Inflammatory macrophage treated with lipopolysaccharide for 1 hour (primary cell): Measurements from ENCODE around the gene FHOD1.

Experiments used
- DNase-seq, 2 donors: peaks; one replicate each; pipeline ENCODE4 v3.0.0-alpha.2; 2020 to 2022

The FHOD1 gene

DNA sequence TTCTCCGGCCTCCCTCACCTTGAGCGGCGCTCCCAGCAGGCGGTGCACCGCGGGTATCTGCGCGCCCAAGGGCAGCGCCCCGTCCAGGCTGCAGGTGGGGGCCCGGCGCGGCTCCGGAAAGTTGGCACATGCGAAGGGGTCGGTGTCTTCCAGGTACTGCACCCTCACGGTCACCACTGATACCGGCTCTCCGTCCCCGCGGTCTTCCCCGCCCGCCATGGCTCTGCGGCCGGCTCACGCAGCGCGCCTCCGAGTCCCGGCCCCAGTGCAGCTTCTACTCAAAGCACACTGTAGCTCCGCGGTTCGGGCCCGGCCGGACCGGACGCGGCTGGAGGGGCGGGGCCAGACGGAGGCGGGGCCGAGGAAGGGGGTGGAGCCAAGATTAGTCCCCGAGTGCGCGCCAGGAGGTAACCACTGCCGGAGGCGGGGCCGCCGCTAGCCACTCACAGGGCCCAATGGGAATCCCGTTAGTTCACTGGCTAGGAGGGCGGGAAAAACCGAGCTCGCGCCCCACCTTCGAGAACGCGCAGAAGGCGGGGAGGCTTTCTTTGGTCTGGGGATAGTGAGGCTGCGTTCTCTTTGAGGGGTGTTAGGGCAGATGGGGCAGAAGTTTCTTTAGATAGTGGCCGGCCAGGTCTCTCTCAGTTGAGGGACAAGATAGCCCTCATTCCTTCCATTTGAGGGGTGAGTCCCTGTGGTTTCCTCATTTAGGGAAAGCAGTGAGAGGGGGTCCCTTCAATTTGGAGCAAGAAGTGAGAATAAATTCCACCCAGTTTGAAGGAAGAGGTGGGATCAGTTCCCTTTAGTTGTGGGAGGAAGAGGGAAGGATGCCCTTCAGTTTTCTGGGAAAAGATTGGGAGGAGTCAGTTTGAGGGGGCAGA is at the start of gene FHOD1:
TSS of gene FHOD1 (minus strand) at position 290 of the 881 bp plus-strand sequence. CDS start at position 219, 71 bp downstream.
- peak; percentile 93 to 99 for DNase-seq

DNA sequence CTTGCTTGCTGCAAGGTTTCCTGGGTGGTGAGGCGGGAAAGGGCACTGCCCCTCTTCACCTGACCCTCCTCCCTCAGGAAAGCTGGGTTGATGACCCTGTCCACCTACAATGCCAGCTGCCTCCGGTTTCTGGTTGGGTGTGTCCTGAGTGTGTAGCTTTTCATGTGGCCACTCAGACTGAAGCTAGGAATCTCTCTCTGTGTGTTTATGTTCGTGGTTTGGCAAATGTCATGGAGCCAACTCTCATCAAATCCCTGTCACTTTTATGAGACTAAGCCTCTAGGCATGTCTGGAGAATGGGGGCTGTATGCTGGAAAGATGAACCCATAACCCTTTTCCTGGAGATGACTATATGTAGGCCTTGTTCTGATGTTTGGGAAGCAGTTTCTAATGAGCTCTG is 49.1 kb upstream of the FHOD1 start:
- DNase-seq = no peak

DNA sequence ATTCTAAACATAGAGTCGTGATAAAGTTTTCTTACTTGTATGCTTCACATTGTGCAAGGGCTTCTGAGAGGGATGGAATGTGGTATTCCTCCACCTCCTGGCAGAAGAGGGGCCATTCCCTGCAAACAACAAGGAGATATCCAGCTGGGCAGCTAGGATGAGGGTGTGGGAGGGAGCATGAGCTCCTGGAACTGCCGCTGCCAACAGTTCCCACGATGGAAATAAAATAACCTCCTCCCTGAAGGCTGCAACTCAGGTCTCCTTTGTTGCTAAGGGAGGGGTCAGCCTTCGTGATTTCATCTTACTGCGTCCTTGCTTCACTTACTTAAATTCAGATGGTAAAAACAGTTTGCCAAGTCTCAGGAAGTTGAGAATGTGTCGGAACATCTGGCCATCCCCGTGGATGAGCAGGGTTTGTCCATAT is 47.7 kb upstream of the FHOD1 start:
- DNase-seq = no peak

DNA sequence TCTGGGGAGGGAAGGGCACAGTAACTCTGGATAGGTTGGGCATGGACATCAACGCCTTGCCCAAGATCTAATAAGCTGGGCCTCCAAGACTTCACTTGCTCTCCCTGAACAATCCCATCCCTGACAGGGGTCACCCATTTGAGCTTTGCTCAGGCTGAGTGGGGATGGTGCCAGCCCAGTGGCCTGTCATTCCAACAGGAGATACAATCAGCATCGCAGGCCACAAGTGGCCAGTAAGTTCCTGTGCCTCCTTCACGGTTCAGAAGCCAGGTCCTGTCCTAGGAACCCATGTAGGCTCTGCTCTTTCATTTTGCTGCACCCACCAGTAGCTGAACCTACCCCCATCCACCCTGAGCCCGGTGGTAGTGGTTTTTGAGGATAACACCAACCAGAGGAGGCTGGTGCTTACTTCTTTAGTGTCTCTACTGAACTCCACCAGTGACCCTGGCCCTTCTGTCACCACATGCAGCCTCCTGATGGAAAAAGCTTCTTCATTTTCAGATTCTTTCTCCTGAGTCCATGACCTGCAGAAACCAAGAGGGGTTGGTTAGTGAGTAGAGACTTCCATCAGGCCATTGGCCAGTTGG is 47.0 kb upstream of the FHOD1 start:
- DNase-seq = no peak

DNA sequence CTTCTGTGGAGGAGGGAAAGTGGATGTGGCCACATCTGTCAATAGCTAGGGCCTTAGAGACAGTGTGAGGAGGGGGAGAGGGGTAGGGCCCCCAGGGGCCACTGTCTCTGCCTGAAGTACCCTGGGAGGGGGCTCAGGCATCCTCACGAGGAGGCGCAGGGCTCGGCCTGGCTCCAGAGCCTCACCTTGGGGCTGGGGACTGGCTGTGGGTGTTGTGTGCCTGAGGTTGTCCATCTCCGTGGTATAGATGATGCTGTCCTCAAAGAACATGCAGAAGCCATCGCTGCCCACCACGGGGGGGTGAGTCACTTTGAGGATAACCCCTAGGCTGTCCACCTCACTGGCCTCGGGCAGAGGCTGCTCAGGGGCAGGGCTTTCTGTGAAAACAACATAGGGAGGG is 44.2 kb upstream of the FHOD1 start:
- no peak for DNase-seq

DNA sequence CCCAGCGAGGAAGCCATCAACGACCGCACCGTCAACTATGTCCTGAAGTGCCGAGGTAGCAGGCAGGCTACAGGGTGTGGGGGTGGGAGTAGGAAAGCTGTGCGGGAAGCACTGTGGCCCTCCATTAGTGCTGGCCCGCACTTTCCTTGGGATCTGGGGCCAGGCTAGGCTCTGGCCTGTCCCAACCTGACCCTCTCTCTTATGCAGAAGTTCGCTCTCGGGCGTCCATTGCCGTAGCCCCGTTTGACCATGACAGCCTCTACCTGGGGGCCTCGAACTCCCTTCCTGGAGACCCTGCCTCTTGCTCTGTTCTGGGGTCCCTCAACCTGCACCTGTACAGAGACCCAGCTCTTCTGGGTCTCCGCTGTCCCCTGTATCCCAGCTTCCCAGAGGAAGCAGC is 40.7 kb upstream of the FHOD1 start:
- DNase-seq = no peak

DNA sequence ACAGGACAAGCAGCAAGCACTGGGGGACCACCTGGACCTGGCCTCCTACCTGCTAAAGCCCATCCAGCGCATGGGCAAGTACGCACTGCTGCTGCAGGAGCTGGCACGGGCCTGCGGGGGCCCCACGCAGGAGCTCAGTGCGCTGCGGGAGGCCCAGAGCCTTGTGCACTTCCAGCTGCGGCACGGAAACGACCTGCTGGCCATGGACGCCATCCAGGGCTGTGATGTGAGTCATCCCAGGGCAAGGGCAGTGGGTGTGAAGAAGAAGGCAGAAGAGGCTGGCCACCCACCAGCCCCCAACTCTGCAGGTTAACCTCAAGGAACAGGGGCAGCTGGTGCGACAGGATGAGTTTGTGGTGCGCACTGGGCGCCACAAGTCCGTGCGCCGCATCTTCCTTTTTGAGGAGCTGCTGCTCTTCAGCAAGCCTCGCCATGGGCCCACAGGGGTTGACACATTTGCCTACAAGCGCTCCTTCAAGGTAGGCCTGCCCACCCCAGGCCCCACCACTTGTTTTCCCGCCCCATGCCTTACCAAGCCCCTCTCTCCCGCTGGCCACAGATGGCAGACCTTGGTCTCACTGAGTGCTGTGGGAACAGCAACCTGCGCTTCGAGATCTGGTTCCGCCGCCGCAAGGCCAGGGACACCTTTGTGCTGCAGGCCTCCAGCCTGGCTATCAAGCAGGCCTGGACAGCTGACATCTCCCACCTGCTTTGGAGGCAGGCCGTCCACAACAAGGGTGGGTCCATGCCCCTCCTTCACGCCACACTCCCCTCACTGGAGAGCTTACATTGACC is 39.4 kb upstream of the FHOD1 start:
- no peak for DNase-seq

DNA sequence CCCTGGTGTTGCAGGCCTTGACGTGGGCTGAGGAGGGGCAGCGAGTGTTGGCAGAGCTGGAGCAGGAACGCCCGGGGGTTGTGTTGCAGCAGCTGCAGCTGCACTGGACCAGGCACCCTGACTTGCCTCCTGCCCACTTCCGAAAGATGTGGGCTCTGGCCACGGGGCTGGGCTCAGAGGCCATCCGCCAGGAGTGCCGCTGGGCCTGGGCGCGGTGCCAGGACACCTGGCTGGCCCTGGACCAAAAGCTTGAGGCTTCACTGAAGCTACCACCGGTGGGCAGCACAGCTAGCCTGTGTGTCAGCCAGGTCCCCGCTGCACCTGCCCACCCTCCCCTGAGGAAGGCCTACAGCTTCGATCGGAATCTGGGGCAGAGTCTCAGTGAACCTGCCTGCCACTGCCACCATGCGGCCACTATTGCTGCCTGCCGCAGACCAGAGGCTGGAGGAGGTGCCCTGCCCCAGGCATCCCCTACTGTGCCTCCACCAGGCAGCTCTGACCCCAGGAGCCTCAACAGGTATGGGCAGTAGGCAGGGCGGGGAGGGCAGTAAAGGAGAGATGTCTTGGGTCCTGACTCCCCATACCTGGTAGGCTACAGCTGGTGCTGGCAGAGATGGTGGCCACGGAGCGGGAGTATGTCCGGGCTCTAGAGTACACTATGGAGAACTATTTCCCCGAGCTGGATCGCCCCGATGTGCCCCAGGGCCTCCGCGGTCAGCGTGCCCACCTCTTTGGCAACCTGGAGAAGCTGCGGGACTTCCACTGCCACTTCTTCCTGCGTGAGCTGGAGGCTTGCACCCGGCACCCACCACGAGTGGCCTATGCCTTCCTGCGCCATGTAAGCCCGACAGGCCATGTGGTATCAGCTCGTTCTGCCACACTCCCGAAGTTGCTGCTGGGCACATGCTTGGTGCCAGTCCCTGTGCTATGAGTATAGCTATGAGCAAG is 37.7 kb upstream of the FHOD1 start:
- no peak for DNase-seq

DNA sequence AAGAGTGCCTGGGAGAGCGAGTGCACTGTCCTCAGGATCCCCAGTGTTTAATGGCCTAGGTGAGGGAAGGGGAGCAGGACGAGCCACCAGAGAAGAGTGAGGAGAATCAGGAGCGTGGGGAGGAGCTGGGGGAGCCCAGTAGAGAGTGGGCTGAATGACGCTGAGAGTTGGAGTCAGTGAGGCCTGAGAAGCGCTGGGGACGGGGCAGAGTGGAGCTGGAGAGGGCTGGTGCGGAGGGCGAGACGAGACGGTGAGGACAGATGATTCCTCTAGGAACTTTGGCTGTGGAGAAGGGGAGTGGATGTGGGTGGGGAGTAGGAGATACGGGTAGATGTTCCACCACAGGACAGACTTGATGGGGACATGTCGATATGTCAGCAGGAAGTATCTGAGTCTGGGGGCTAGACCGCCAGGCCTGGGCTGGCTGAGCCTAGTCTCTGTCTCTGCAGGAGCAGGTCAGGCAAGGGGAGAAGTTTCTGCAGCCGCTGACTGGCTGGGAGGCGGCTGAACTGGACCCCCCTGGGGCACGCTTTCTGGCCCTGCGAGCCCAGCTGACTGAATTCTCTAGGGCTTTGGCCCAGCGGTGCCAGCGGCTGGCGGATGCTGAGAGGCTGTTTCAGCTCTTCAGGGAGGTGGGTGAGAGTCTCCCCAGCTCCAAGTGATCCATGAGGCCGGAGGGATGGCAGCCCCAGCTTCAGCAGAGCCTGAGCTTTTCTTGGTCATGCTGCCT is 36.7 kb upstream of the FHOD1 start:
- no peak for DNase-seq

DNA sequence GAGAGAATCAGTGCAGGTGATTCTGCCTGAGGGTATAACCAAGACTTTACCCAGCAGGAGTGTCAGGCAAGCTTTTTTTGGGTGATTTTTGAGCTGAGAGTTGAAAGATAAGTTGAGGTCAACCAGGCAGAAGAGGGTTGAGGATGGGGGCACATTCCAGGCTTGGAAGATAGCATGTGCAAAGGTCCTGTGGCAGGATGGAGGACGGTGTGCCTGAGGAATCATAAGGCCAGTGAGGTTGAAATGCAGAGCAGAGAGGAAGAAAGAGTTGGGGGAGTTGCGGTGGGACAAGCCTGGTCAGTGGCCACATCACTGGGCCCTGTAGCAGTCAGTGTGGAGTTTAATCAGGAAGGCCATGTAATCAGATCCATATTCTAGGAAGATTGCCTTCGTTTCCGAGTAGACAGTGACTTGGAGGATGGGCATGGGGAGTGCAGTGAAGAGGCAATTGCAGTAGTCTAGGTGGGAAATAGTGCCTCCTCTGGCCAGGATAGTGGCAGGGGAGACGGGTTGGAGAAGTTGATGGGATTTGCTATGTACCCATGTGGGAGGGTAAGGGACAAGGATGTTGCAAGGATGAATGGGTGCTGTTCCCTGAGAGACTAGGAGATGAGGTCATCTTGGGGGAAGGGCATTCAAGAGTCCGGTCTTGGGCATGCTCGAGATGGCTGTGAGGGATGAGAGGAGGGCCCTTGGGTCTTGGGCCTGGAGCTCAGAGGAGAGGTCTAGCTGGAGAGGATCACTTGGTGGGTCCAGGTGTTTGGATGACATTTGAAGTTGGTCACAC is 36.0 kb upstream of the FHOD1 start:
- DNase-seq = peak; percentile 43 to 76

DNA sequence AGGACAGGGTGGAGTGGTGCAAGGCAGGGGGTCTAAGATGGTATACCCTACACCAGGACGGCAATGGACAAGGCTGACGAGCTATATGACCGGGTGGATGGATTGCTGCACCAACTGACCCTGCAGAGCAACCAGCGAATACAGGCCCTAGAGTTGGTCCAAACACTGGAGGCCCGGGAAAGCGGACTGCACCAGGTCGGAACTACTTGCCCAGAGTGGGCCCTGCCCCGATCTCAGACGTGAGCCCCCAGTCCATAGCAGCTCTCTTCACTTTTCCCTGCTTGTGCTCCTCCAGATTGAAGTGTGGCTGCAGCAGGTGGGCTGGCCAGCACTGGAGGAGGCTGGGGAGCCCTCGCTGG is 35.1 kb upstream of the FHOD1 start:
- DNase-seq = no peak

DNA sequence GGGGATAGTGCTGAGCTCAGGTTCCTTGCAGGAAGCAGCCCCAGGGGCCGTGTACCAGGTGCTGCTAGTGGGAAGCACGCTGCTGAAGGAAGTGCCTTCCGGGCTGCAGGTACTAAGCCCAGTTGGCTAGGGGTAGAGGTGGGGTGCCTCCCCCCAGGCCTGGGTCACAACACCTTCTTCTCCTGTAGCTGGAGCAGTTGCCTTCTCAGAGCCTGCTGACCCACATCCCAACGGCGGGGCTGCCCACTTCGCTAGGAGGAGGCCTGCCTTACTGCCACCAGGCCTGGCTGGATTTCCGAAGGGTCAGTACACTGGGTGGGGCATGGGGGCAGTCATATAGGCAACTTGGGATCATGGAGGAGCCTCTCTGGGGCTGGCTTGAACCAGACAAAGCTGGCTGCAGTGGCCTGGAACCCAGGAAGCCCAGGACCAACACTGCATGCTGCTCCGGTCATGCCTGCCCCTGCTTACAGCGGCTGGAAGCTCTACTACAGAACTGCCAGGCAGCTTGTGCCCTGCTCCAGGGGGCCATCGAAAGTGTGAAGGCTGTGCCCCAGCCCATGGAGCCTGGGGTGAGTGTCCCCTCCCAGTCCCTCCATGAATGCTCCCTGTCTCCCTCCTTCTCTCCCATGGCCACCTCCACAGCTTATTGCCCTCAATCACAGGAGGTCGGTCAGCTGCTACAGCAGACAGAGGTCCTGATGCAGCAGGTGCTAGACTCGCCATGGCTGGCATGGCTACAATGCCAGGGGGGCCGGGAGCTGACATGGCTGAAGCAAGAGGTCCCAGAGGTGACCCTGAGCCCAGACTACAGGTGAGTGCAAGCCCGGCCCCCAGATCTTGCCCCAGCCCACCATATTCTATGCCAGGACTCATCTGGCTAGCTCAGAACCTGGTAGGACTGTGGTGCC is 34.5 kb upstream of the FHOD1 start:
- DNase-seq = no peak

DNA sequence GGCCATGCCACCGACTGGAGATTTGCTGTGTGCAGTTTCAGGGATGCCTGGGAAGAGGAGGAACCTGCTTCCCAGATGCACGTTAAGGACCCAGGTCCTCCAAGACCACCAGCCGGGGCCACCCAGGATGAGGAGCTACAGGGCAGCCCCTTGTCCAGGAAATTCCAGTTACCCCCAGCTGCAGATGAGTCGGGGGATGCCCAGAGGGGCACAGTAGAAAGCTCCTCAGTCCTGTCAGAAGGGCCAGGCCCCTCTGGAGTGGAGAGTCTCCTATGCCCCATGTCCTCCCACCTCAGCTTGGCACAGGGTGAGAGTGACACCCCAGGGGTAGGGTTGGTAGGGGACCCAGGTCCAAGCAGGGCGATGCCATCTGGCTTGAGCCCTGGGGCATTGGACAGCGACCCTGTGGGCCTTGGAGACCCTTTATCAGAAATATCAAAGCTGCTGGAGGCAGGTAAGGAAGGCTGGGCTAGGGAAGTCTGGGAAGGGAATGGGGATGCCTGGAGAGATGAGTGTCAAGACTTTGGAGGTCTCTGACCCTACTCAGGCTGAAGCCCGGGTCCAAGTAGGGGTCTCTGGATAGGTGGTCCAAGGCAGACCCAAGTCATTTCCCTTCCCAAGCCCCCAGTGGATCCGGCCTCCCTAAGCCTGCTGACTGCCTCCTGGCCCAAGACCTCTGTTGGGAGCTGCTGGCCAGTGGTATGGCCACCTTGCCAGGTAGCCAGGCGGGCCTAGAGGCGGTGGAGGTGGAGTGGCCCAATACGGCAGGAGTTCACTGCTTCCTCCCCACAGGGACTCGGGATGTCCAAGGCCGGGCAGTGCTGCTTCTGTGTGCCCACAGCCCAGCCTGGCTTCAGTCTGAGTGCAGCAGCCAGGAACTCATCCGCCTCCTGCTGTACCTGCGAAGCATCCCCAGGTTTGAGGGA is 33.1 kb upstream of the FHOD1 start:
- no peak for DNase-seq

DNA sequence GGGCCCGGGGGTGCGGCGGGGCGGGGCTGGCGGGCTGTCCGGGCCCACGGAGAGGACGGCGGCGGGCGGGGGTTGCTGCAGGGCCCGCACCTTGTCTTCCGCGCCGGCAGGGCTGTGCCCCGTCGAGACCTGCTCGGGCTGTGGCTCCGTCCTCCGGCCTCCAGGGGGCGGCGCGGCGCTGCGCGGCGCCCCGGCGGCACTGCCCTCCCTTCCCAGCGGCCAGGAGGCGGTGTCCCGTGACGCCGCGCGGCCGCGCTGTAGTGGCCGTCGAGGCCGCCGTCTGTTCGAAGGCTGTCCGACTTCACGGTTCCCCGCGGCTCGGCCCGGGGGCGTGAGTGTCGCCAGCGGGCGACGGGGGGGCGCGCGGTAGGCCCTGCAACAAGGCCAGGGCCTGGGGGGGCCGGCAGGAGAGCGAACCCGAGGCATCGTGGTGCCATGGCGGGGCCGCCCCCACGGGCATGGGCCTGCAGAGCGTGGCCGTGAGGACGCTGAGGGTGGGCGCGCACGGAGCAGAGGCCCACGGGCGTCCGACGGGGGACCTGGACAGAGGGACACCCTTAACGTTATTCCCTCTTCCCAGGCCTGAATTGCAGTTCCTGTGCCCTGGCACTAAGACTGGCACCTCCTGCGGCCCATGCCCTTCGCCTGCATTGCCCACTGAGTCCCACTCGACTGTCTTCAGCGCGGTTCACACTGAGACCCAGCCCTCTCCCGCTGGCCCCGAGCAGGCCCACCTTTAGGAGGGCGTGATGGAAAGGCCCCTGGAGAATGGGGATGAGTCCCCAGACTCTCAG is 32.2 kb upstream of the FHOD1 start, which contains the start of gene PLEKHG4:
TSS of gene PLEKHG4 (plus strand) at position 237 of the 794 bp plus-strand sequence. CDS start at position 750, 513 bp downstream.
- peak; percentile 63 to 74 for DNase-seq

DNA sequence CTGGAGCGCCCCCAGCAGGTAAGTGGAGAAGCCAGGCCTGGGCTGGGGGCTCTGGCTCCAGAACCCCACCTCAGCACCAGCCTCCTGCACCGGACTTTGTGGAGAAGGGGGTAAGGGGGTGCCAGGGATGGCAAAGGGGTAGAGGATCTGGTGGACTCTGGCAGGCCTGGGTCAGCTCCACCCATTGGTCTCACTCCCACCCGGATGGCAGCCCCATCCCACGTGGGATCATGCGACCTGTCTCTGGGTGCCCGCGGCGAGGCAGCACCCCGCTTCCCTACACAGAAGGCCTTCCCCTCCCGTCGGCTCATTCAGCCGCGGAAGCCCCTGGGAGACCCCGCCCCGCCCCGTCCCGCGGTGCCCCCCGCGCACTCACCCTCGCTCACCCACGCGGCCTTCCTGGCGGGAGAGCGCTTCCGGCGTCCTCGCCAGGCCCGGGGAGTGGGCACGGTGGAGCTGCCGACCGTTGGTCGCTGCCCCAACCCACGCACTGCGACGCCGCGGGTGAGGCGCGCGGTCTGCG is 31.6 kb upstream of the FHOD1 start:
- peak; percentile 15 to 64 for DNase-seq

DNA sequence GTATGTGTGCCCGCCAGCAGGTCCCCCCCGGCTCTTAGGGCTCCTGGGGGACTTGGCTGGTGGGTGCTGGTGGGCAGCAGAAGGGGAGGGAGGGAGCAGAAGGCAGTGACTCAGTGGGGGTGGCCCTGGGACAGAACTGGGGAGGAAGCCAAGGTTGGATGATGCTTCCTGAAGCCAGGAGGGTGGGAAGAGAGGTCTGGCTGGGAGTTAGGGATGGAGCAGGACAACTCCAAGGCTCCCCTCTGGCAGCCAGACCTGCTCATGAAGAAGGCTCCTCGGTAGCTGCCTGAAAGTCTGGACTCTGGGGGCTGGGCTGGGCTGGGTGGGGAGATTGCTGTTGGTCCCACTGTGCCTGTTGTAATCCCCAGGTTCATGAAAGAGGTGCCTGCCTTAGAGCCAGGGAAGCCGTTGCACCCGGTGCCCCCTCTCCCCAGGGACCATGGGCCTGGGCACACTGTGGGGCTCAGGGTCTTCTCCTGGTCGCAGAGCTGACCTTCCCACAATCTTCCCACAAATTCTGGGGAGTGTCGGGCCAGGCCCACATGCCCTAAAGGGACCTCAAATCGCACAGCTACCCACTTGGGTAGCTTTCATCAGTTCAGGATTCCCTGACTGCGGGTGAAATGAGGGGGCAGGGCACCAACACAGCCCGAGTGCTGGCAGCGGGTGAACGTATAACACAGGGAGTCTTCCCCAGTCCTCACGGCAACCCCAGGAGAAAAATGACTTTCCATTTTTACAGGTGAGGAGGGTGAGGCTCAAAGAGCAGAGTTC is 30.9 kb upstream of the FHOD1 start:
- DNase-seq = peak in 1 of 2 donors; percentile 24
